ENCODE measurements around the gene DNAH6. TPM values are rescaled to one million over a fixed set of nuclear protein-coding genes. Genes with fewer than 3 reads are reported as not detected.

Gene DNAH6
- total RNA-seq, 1 experiment from 2014 or later: 1.6 TPM

DNA sequence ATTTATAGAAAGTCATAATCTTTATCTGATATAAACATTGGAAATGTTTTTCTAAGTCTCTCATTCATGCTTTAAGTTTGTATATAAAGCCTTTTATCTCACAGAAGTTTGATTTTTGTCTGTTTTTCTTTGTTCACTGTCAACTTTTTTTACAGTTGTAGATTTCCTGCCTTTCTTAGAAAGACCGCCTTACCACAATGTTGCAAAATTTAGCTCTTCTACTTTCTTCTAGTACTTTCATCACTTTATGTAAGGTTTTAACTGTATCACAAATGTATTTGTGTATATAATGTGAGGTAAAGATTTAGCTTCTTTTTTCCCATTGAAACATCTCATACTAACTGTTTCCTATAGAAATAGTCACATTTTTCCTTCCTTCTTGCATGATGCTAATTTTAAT lies 136.1 kb downstream of the DNAH6 start:
- RAD21 ChIA-PET (ENCODE audit: low non-redundant PET in 1 of 2, low total read pairs in 2 of 2, uncharacterized antibody in 2 of 2, unreplicated experiment in 2 of 2): no interaction called here
- Histone ChIP-seq H3K36me3 (ENCODE audit: control insufficient read depth in 1 of 2, insufficient read depth in 2 of 2, low read length in 2 of 2) (no peaks in the 10 kb centered on the region), H3K9ac (ENCODE audit: low read length) (no peak overlapping the region), H3K27me3 (ENCODE audit: insufficient read depth, low read length) (no peaks in the 10 kb centered on the region), H3K9me2 (ENCODE audit: insufficient read depth) (no peaks in the 10 kb centered on the region), H2AFZ (ENCODE audit: low read depth, low read length, poor library complexity, severe bottlenecking) (no peak overlapping the region), H3K27ac (ENCODE audit: low read depth, low read length) (no peak overlapping the region), H3K9me3 (ENCODE audit: control insufficient read depth in 1 of 2, insufficient read depth in 1 of 2, low read depth in 1 of 2, low read length in 2 of 2) (no peaks in the 10 kb centered on the region), H4K20me1 (ENCODE audit: insufficient read depth) (no peaks in the 10 kb centered on the region), H3K4me1 (ENCODE audit: control insufficient read depth in 1 of 2, insufficient read depth in 2 of 2, low read length in 2 of 2) (no peaks in the 10 kb centered on the region), H3K4me2 (ENCODE audit: low read length) (no peak overlapping the region), H3K79me2 (ENCODE audit: insufficient read depth, low read length) (no peaks in the 10 kb centered on the region), H3K4me3 (replicated peaks in 1 of 2; ENCODE audit: low read depth in 1 of 2, low read length in 2 of 2) (no peak overlapping the region)
- ATAC-seq (no peak), DNase-seq (ENCODE audit: low read depth, low spot score) (no peak)
- intact Hi-C loops (cut with micrococcal nuclease): no loop called here
- BruUV-seq (replicated peaks): no TSS peak
- TF ChIP-seq EGR1 (IDR thresholded peaks at IDR 0.05; ENCODE audit: low read depth): no peak
- no peak for TF ChIP-seq CEBPB (IDR thresholded peaks at IDR 0.05; ENCODE audit: low read depth)
- TF ChIP-seq FOSL1 (IDR thresholded peaks at IDR 0.05; ENCODE audit: low read depth): no peak
- no peak for TF ChIP-seq SIN3A (IDR thresholded peaks at IDR 0.05; ENCODE audit: low read depth)
- TF ChIP-seq RAD21 (IDR thresholded peaks at IDR 0.05; ENCODE audit: low read depth): no peak
- TF ChIP-seq YY1 (IDR thresholded peaks at IDR 0.05; ENCODE audit: extremely low read depth, insufficient replicate concordance, low read depth, low read length): no peak
- TF ChIP-seq TCF7L2 (IDR thresholded peaks at IDR 0.05; ENCODE audit: borderline replicate concordance, extremely low read depth, insufficient read depth, insufficient read length): no peak
- TF ChIP-seq, protein P1, sequence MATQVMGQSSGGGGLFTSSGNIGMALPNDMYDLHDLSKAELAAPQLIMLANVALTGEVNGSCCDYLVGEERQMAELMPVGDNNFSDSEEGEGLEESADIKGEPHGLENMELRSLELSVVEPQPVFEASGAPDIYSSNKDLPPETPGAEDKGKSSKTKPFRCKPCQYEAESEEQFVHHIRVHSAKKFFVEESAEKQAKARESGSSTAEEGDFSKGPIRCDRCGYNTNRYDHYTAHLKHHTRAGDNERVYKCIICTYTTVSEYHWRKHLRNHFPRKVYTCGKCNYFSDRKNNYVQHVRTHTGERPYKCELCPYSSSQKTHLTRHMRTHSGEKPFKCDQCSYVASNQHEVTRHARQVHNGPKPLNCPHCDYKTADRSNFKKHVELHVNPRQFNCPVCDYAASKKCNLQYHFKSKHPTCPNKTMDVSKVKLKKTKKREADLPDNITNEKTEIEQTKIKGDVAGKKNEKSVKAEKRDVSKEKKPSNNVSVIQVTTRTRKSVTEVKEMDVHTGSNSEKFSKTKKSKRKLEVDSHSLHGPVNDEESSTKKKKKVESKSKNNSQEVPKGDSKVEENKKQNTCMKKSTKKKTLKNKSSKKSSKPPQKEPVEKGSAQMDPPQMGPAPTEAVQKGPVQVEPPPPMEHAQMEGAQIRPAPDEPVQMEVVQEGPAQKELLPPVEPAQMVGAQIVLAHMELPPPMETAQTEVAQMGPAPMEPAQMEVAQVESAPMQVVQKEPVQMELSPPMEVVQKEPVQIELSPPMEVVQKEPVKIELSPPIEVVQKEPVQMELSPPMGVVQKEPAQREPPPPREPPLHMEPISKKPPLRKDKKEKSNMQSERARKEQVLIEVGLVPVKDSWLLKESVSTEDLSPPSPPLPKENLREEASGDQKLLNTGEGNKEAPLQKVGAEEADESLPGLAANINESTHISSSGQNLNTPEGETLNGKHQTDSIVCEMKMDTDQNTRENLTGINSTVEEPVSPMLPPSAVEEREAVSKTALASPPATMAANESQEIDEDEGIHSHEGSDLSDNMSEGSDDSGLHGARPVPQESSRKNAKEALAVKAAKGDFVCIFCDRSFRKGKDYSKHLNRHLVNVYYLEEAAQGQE (IDR thresholded peaks at IDR 0.05; ENCODE audit: low read depth): no peak
- TF ChIP-seq, protein P2, sequence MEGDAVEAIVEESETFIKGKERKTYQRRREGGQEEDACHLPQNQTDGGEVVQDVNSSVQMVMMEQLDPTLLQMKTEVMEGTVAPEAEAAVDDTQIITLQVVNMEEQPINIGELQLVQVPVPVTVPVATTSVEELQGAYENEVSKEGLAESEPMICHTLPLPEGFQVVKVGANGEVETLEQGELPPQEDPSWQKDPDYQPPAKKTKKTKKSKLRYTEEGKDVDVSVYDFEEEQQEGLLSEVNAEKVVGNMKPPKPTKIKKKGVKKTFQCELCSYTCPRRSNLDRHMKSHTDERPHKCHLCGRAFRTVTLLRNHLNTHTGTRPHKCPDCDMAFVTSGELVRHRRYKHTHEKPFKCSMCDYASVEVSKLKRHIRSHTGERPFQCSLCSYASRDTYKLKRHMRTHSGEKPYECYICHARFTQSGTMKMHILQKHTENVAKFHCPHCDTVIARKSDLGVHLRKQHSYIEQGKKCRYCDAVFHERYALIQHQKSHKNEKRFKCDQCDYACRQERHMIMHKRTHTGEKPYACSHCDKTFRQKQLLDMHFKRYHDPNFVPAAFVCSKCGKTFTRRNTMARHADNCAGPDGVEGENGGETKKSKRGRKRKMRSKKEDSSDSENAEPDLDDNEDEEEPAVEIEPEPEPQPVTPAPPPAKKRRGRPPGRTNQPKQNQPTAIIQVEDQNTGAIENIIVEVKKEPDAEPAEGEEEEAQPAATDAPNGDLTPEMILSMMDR (IDR thresholded peaks at IDR 0.05 in 2 of 3, conservative IDR thresholded peaks at IDR 0.05 in 1 of 3; ENCODE audit: borderline replicate concordance in 1 of 3, insufficient read depth in 1 of 3, low read depth in 2 of 3, low read length in 2 of 3): no peak
- TF ChIP-seq ZFX (IDR thresholded peaks at IDR 0.05): no peak
- TF ChIP-seq ATF3 (IDR thresholded peaks at IDR 0.05): no peak
- TF ChIP-seq POLR2AphosphoS5 (IDR thresholded peaks at IDR 0.05; ENCODE audit: low read depth, low read length): no peak
- no peak for TF ChIP-seq CBX3 (IDR thresholded peaks at IDR 0.05; ENCODE audit: low read depth)
- TF ChIP-seq ELF1 (IDR thresholded peaks at IDR 0.05; ENCODE audit: borderline replicate concordance, low read depth): no peak
- CTCF ChIA-PET: no interaction called here
- POLR2A ChIA-PET: no interaction called here
